Lower leg skin (tissue), 4 donors: ENCODE data around the gene POLD4. TPM values are rescaled to one million over a fixed set of nuclear protein-coding genes. Genes with fewer than 3 reads are reported as not detected.

Experiments used
- DNase-seq, 2 donors: peaks; one replicate each; pipeline ENCODE4 v3.0.0-alpha.2; 2019; ENCODE audit warnings: low spot score in 2 of 2
- H3K4me3 ChIP-seq: fragments of 200-600 bp; sonication (generic); 2 replicates; pipeline ENCODE4 v1.5.1; 2017; ENCODE audit warnings: mild to moderate bottlenecking, low read depth; ENCODE audit not compliant: poor library complexity, severe bottlenecking
- CTCF ChIP-seq, 3 donors: fragments of 450-650 bp; IDR thresholded peaks; one replicate each; pipeline ENCODE4 v1.5.1; 2016; ENCODE audit warnings: antibody characterized with exemption in 3 of 3, mild to moderate bottlenecking in 3 of 3, moderate library complexity in 2 of 3
- POLR2A ChIP-seq, 2 donors: fragments of 450-650 bp; IDR thresholded peaks; one replicate each; pipeline ENCODE4 v1.6.1; 2016 to 2017; ENCODE audit warnings: antibody characterized with exemption in 2 of 2, mild to moderate bottlenecking in 1 of 2, moderate library complexity in 1 of 2
- WGBS, 2 donors: methylation state at CpG; one replicate each; pipeline ENCODE4 v1.1.5; 2018; 5-methylcytosine and 5-hydroxymethylcytosine counted together
- intact Hi-C: fragments of 100-400 bp; cut with DNase I; formaldehyde crosslinking; loops from one replicate; pipeline ENCODE4 v1.15.0; 2023; ENCODE audit warnings: low total_unique reads
- total RNA-seq, 4 donors: library from RNA; depleted of rRNA; stranded (reverse); fragments of >200 nt; gene quantifications; one replicate each; pipeline ENCODE4 v1.1.0, GENCODE V29; 2016

The POLD4 gene
- total RNA-seq, 4 donors from 2014 or later = 82.3 to 126 (median 86.4) TPM

GRCh38 chr11:67390947-67391303, 37.6 kb upstream of the POLD4 start:
- H3K4me3 ChIP-seq = peak overlapping the region; percentile 54
- no peak for DNase-seq
- 8 to 13% methylated on average over 15 of the region's 15 CpGs for WGBS, 2 donors
- intact Hi-C loops = loop anchor here (10.0 kb wide), 1 partner anchor 114 kb away; the partner anchor contains the start of genes CDK2AP2 and PITPNM1
- TF ChIP-seq CTCF (IDR thresholded peaks at IDR 0.05) (no peak), POLR2A (IDR thresholded peaks at IDR 0.05) (no peak)

- TF ChIP-seq CTCF (IDR thresholded peaks at IDR 0.05) (no peak), POLR2A (IDR thresholded peaks at IDR 0.05) (no peak)
- WGBS, 2 donors = 70 to 76% methylated on average over 6 of the region's 6 CpGs
- DNase-seq = no peak
- H3K4me3 ChIP-seq = no peak overlapping the region
- intact Hi-C loops = no loop called here
Observed at GRCh38 chr11:67389477-67389876, 36.1 kb upstream of the POLD4 start.

GRCh38 chr11:67387518-67387917, 34.2 kb upstream of the POLD4 start:
- no peak for DNase-seq
- WGBS, 2 donors = 62 to 66% methylated on average over 6 of the region's 6 CpGs
- TF ChIP-seq CTCF (IDR thresholded peaks at IDR 0.05) (no peak), POLR2A (IDR thresholded peaks at IDR 0.05) (no peak)
- no peak overlapping the region for H3K4me3 ChIP-seq
- intact Hi-C loops = no loop called here

DNA sequence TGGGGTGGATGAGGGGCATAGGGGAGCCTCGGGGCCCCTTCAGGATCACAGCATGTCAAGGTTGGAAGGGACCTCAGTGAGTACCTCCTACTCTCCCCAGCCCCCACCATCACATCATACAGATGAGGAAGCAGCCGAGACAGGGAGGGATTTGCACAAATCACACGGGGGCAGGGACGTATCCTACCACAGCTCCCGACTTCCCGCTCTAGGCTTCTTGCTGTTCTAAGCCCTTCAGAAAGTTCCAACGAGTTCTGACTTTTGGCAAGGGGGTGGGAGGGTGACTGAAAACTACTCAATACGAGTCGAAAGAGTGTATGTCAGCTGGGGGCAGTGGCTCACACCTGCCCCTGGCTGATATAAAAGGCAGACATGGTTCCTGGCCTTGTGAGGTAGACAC, 33.7 kb upstream of the POLD4 start:
- 46 to 49% methylated on average over 9 of the region's 9 CpGs for WGBS, 2 donors
- H3K4me3 ChIP-seq = no peak overlapping the region
- intact Hi-C loops = no loop called here
- no peak for TF ChIP-seq POLR2A (IDR thresholded peaks at IDR 0.05)
- TF ChIP-seq CTCF (IDR thresholded peaks at IDR 0.05) = no peak
- no peak for DNase-seq

DNA sequence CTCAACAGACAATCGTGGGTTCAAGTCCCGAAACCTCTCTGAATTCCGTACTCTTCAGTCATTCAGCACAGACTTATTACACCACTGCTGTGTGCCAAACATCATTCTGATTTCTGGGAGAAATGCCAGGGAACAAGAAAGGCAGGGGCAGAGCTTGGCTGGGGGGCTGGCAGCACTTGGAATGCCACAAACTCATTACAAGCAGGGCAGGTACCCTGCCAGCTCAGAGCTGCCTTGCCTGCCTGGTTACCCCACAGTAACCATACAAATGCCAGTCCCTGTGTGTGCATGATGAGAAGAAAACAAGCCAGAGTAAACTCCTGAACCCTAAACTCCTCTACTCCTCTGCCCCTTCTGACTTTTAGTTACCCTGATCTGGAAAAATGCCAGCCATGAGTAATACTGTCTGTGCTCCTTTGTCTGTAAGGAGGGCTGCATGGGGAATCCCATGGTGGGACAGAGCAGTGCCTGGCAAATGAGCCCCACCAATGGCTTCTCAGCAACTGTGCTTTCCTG, 31.6 kb upstream of the POLD4 start:
- TF ChIP-seq CTCF (IDR thresholded peaks at IDR 0.05) = no peak
- no peak overlapping the region for H3K4me3 ChIP-seq
- no peak for DNase-seq
- WGBS, 2 donors = 28 to 43% methylated on average over 3 of the region's 3 CpGs
- intact Hi-C loops = no loop called here
